Activated CD4-positive, alpha-beta T cell treated with anti-CD3 and anti-CD28 coated beads, Interleukin-2, amount 10 ng/mL, durations not matched to agents 24 days and 14 days (primary cell): ENCODE measurements around the gene LENEP. TPM values are rescaled to one million over a fixed set of nuclear protein-coding genes. Genes with fewer than 3 reads are reported as not detected.

Experiments
- DNase-seq: peaks from one replicate; pipeline ENCODE4 v3.0.0; 2022
- H3K27ac Mint-ChIP-seq: one replicate; pipeline ENCODE4 v1.8.0; 2022; ENCODE audit warnings: mild to moderate bottlenecking, mixed read lengths
- H3K27me3 Mint-ChIP-seq: one replicate; pipeline ENCODE4 v1.8.0; 2022; ENCODE audit warnings: mixed read lengths
- H3K36me3 Mint-ChIP-seq: one replicate; pipeline ENCODE4 v1.8.0; 2022; ENCODE audit warnings: low read depth, mild to moderate bottlenecking, mixed read lengths
- H3K4me1 Mint-ChIP-seq: one replicate; pipeline ENCODE4 v1.8.0; 2021; ENCODE audit warnings: mixed read lengths
- H3K4me3 Mint-ChIP-seq: one replicate; pipeline ENCODE4 v1.8.0; 2022; ENCODE audit warnings: mild to moderate bottlenecking, moderate library complexity, mixed read lengths
- H3K9me3 Mint-ChIP-seq: one replicate; pipeline ENCODE4 v1.8.0; 2021; ENCODE audit warnings: mixed read lengths
- intact Hi-C: fragments of 100-400 bp; cut with micrococcal nuclease; formaldehyde crosslinking; loops from one replicate; pipeline ENCODE4 v1.15.1; 2023
- total RNA-seq: library from RNA; stranded (reverse); gene quantifications from 2 replicates; pipeline ENCODE4 v1.2.3, GENCODE V29; 2022

The LENEP gene, protein sequence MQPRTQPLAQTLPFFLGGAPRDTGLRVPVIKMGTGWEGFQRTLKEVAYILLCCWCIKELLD
- total RNA-seq = 0.79 and 1.4 TPM in 2 replicates

DNA sequence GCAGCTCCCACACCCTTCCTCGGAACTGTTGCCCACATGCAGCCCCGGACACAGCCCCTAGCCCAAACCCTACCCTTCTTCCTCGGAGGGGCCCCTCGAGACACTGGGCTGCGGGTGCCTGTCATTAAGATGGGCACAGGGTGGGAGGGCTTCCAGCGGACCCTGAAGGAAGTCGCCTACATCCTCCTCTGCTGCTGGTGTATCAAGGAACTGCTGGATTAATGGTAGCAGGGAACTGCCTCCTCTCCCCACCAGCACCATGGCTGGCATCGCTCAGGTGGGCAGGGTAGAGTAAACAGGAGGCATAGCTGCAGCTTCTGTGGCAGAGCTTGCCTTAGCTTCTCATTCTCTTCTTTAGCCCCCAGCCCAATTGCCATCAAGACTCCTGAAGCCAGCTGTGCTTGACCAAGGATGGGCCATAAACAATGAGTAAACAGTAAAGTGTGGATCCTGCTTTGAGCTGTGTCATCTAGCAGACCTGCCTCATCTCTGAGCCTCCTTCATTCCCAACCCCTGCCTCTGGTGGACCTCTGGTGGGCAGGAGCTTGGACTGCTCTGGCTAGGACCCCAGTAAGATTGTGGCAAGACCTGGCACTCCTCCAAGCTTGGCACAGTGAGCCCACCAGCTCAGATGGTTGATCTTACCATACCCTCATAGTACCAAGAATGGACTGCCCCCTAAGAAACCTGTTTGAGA lies at the start of gene LENEP:
Gene LENEP, plus strand, starts transcription at position 15 of the 697 bp plus-strand sequence. Its CDS starts 22 bp downstream, at position 37.
- intact Hi-C loops = no loop called here
- no peaks in the 10 kb centered on the region for H3K27me3 Mint-ChIP-seq

DNA sequence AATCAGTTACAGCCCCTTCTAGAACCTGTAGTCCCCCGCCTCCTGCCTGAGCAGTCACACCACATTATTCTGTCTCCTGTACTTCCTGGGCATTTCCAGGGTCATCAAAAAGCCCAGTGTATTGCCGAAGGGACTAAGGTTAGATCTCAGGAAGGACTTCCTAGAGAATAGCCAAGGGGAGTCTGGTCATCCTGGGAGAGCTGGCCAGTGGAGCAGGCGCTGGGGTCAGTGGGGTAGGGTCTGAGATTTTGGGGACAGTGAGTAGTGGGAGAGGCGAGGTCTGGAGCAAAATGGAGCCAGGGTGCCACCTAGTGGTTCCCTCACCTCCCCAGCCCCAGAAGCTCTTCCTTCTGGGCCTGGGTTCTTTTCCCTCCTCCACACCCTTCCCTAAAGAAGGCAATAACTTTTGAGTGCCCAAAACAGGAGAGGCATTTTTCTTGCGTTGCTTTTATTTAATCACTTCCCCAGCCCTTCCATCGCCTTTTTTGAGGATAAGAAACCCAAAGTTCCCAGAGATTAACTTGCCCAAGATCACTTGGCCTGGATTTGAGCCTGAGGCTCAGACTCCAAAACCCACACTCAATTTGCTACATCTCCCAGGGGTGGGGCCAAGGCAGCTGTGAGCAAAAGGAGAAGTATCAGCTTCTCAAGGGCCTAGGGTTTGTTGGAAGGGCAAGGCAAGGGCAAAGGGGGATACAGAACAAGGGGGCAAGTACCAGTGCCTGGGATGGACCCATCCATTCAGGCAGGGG lies 49.6 kb upstream of the LENEP start:
- Mint-ChIP-seq H3K4me1 (peaks cover 50% of the 10 kb centered on the region), H3K36me3 (peaks cover 18% of the 10 kb centered on the region), H3K27me3 (no peaks in the 10 kb centered on the region), H3K9me3 (no peaks in the 10 kb centered on the region), H3K4me3 (peak overlapping the region; percentile 18), H3K27ac (peak overlapping the region; percentile 93)
- intact Hi-C loops = no loop called here
- peak; percentile 83 for DNase-seq

More for the DNA sequence above, at the start of gene LENEP:
- Mint-ChIP-seq H3K27ac (no peak within 1 kb of the TSS), H3K36me3 (peaks cover 21% of the 10 kb centered on the region), H3K9me3 (no peaks in the 10 kb centered on the region), H3K4me1 (peaks cover 26% of the 10 kb centered on the region), H3K4me3 (no peak within 1 kb of the TSS)
- no peak for DNase-seq

DNA sequence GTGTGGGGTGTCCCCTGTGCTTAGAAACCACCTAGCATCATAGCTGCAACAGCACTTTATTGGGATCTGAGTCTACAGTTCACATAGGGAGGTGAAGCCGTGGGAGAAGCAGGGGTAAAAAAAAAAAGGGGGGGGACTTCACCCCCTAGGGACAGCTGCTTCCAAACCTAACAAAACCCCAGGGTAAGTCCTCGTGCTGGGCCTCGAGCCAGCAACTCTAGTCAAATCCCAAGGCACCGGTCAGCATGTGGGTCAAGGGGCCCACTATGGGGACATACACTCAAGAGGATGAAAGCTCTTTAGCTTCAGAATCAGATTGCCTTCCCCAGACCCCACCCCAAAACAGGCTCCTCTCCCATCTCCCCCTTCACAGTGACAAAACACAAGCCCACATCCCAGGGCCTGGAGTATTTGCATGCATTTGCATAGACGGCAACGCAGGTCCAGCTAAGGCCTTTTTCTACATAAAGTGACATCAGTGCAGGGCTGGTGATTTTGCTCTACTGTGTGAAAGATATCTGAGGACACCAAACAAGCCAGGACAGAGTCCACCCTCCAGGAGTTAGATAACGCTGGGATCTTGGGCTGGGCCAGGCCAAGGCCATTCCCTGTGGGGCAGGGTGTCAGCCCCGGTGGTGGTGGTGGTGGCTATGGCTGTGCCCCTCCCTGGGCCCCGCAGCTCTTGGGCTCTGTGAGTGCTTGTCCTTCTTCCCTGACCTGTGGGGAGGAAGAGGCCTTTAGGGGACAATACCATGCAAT lies 48.8 kb upstream of the LENEP start:
- Mint-ChIP-seq H3K9me3 (no peaks in the 10 kb centered on the region), H3K4me3 (no peak overlapping the region), H3K27ac (peak overlapping the region; percentile 93), H3K27me3 (no peaks in the 10 kb centered on the region), H3K36me3 (peaks cover 20% of the 10 kb centered on the region), H3K4me1 (peaks cover 45% of the 10 kb centered on the region)
- intact Hi-C loops = no loop called here
- DNase-seq = no peak

DNA sequence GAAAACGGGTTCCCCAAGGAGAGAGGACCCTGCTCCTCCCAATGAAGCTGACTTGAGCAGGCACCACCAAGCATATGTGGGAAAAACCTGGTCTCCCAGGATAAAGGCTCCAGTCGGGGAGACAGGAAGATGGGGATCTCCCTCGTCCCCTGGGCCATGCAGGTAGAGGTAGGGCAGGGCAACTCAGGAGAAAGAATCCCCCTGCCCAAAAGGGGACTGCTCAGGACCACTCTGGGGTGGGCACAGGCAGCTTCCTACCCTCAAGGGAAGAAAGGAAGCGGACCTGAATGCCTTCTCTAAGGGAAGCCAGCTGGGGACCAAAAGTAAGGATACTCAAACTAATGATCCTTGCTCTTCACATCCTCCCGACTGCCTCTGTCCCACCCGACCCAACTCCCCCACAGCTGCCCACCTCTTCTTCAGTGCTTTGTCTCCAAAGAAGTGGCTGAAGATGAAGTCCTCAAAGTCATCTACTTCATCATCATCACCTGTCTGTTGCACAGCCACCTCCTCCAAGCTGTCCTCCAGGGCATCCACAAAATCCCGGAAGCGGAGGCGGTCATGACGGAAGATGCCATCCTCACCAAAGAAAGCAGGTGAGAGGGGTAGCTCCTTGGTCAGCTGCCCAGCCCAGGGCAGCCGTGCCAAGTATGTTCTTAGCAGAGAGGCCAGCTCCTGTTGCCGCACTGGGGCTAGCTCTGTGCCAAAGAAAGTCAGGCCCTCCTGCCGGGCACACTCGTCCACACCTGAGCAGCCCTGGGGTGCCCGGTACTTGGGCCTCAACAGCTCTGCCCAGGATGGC lies 48.0 kb upstream of the LENEP start:
- intact Hi-C loops = no loop called here
- H3K27ac Mint-ChIP-seq = no peak overlapping the region
- no peak for DNase-seq
- H3K4me3 Mint-ChIP-seq = no peak overlapping the region
- peaks cover 42% of the 10 kb centered on the region for H3K4me1 Mint-ChIP-seq
- H3K36me3 Mint-ChIP-seq = peaks cover 21% of the 10 kb centered on the region
- no peaks in the 10 kb centered on the region for H3K9me3 Mint-ChIP-seq
- no peaks in the 10 kb centered on the region for H3K27me3 Mint-ChIP-seq

DNA sequence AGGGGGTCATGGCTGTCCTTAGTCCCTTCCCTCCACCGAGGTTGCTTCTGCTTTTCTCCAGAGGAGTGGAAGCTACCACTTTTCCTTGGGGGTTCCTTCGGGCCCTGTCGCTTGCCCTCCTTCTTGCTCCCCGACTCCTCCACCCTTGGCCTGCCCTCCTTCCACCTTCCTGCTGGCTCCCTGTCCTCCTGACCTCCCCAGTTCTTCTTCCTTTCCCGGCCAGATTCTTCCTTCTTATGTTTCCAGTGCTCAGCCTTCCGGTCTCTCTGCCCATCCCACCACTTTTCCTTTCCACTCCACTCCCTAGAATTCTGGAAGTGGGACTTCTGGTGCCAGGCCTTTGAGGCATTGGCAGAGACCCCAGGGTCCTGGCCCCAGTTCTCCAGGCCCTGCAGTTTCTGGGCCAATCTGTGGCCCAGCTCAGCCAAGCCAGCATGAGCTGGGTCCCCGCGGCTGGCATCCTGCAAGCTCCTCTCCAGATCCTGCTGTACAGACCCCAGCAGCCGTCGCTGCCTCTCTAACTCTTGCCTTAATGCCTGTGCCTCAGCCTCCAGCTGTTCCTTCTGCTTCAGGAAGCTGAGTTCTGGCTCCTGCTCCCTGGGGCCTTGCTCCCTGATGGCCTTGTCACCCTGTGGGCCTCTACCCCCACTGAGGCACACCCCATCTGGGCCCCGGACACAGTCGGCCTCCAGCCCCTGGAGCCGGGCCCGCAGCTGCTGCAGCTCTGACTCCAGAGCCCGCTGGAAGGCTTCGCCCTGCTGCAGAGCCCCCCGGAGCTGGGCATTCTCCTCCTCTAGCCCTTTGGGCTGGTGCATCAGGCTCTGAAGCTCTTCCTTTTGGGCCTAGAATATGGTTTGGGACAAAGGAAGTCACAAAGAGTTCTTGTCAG lies 47.2 kb upstream of the LENEP start:
- Mint-ChIP-seq H3K4me1 (peaks cover 40% of the 10 kb centered on the region), H3K27me3 (no peaks in the 10 kb centered on the region), H3K36me3 (peaks cover 27% of the 10 kb centered on the region), H3K9me3 (no peaks in the 10 kb centered on the region), H3K27ac (peak overlapping the region; percentile 60), H3K4me3 (no peak overlapping the region)
- intact Hi-C loops = no loop called here
- DNase-seq = no peak

DNA sequence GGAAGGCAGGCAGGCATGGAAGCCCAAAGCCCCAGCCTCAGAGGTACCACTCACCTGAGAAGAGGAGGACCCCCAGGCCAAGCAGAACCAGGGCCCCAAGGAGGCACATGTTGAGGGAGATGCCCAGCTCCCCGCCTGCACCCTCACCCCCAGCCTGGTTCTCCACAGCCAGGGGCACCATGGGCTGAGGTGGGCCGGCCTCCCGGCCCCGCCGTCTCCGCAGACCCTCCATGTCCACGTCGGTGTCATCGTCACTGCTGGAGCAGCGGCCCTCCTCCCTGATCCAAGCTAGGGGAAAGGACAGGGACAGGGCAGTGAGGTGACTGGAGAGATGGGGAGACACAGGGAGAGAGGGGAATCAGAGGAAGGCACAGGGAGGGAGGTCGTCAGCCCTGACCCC lies 45.3 kb upstream of the LENEP start:
- no peak overlapping the region for H3K27ac Mint-ChIP-seq
- intact Hi-C loops = no loop called here

DNA sequence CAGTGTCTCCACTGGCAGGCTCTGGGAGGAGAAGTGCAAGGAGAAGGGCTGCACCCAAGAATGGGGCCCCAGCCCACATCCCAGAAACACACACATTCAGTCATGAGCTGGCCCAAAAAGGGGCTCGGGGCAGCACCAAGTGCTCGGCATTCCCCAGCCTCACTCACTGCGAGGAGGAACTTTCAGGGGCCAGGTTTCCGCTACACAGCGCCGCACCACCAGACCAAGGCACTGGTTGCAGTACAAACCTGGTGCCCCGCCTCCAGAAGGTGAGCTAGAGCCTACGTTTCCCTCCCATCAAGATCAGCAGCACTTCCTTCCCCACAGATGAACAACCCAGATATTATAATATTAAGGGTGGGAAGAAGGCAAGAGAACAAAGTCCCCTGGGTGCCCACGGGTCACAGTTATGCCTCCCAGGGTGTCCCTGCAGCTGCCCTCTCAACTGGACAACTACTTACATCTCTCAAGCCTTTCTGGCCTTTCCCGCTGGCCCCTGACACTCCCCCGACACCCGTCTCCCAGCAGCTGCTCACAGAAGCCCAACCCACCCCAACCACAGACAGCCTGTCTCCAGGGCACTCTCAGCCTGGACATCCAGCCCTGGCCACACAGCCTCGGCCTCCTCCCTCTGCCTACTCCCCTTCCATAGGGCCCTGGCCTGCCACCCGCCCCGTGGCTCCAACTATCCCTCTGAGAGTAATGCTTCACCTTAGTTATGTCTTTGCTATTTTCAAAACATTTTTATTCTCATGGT lies 41.3 kb upstream of the LENEP start:
- Mint-ChIP-seq H3K4me1 (peaks cover 62% of the 10 kb centered on the region), H3K27ac (peak overlapping the region; percentile 96), H3K36me3 (peaks cover 29% of the 10 kb centered on the region), H3K27me3 (no peaks in the 10 kb centered on the region), H3K9me3 (no peaks in the 10 kb centered on the region), H3K4me3 (peak overlapping the region; percentile 87)
- intact Hi-C loops = no loop called here
- DNase-seq = peak; percentile 88

More for the DNA sequence above, 45.3 kb upstream of the LENEP start:
- Mint-ChIP-seq H3K4me1 (peaks cover 43% of the 10 kb centered on the region), H3K27me3 (no peaks in the 10 kb centered on the region), H3K4me3 (no peak overlapping the region), H3K36me3 (peaks cover 34% of the 10 kb centered on the region), H3K9me3 (no peaks in the 10 kb centered on the region)
- no peak for DNase-seq

DNA sequence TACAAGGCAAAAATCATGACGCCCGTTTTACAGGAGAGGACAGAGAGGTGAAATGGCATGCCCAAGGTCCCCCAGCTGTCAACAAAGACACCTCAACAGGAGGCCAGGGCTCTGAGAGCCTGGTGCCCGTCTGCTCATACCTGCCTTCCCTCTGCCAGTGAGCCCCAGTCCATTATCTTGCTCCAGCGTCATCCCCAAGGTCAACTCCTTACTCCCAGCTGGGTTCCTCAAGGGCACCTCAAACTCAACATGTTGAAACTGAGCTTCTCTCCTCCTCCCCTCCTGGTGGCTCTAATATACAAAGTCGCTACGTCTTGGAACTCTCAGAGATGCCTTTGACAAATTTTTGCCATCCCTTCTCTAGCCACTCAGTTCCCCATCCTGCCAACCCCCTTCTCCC lies 40.7 kb upstream of the LENEP start:
- intact Hi-C loops = no loop called here
- no peaks in the 10 kb centered on the region for H3K9me3 Mint-ChIP-seq
- peaks cover 27% of the 10 kb centered on the region for H3K36me3 Mint-ChIP-seq
- H3K4me1 Mint-ChIP-seq = peaks cover 64% of the 10 kb centered on the region
- no peaks in the 10 kb centered on the region for H3K27me3 Mint-ChIP-seq
- peak overlapping the region; percentile 87 for H3K4me3 Mint-ChIP-seq
- peak overlapping the region; percentile 96 for H3K27ac Mint-ChIP-seq
- peak; percentile 66 for DNase-seq

DNA sequence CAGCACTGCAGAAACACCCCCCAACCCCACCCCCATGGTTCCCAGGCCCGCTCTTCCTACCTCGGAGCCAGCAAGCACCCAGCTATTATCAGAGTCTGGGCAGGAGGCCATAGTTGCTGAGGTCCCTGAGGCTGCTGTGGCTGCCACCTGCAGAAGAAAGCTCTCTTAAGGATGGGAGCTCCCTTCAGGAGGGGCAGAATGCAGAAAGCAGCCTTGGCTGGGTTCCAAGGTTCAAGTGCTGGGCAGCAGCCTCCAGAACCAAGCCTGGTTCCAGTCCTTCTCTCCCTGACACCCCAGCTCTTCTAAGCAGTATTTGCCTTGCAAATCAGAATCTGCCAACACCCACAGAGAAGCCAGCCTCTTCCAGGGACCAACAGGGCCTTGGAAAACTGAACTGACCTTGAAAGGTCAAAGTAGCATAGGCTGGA lies 39.8 kb upstream of the LENEP start:
- Mint-ChIP-seq H3K36me3 (peaks cover 26% of the 10 kb centered on the region), H3K27ac (peak overlapping the region; percentile 96)
- intact Hi-C loops = no loop called here

DNA sequence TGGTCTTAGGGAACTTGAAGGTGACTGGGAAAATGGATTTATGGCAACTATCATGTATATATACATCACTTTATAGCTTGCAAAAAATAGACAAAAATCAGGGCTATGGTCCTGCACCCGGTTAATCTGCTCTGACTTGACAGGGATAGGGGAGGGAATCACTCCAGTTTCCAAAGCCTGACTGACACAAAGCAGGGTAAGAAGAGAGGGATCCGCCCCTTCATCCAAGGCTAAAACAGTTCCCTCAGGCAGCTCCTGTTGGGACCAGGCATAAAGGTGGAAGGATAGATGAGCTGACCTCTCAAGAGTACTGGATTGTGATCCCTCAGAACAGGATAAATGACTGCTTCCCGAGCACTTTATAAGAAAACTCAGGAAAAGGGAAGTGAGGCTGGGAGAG lies 38.8 kb upstream of the LENEP start:
- H3K27ac Mint-ChIP-seq = peak overlapping the region; percentile 96
- DNase-seq = no peak
- H3K27me3 Mint-ChIP-seq = no peaks in the 10 kb centered on the region
- H3K36me3 Mint-ChIP-seq = peaks cover 27% of the 10 kb centered on the region
- H3K9me3 Mint-ChIP-seq = no peaks in the 10 kb centered on the region
- peaks cover 64% of the 10 kb centered on the region for H3K4me1 Mint-ChIP-seq
- peak overlapping the region; percentile 87 for H3K4me3 Mint-ChIP-seq
- intact Hi-C loops = no loop called here

More for the DNA sequence above, 39.8 kb upstream of the LENEP start:
- Mint-ChIP-seq H3K27me3 (no peaks in the 10 kb centered on the region), H3K9me3 (no peaks in the 10 kb centered on the region), H3K4me3 (peak overlapping the region; percentile 87), H3K4me1 (peaks cover 66% of the 10 kb centered on the region)
- no peak for DNase-seq

DNA sequence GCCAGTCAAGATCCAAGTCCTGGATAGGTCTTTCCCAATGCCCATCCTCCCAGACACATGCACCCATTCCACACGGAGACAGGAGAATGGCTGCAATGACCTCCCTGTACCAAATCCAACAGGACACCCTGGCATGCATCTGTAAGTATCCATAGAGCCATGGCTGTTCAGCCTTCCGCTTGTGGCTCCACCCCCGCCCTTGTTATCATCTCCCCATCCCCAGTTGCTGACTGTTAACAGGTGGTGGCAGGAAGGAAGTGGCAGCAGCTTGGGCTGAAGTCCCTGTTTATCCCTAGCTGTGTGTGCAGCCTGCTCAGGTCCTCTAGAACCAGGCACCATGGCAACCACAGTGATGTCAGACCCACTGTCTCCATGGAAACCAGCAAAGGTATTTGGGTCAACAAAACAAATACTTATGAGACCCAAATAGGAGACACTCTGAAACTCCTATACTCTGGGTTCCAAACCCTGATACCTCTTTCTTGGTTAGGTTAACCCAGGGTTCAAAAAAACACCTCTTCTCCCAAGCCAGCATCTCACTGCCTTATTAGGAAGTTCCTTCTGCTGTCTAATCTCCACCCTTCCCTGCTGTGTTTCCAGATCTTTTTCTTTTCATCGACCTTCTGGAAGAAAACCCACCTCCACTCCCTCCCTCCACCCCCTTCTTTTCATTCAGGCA lies 38.2 kb upstream of the LENEP start:
- H3K4me1 Mint-ChIP-seq = peaks cover 64% of the 10 kb centered on the region
- peak overlapping the region; percentile 87 for H3K4me3 Mint-ChIP-seq
- intact Hi-C loops = loop anchor here (1.0 kb wide), 3 partner anchors 18 to 396 kb away; partner anchors contain the start of gene EFNA4
- no peaks in the 10 kb centered on the region for H3K27me3 Mint-ChIP-seq
- peak overlapping the region; percentile 96 for H3K27ac Mint-ChIP-seq
- H3K9me3 Mint-ChIP-seq = no peaks in the 10 kb centered on the region
- DNase-seq = peak; percentile 98
- H3K36me3 Mint-ChIP-seq = peaks cover 29% of the 10 kb centered on the region
